Immature natural killer cell (primary cell): Measurements from ENCODE around the gene KCNH2. TPM values are rescaled to one million over a fixed set of nuclear protein-coding genes. Genes with fewer than 3 reads are reported as not detected.
"Not testable (repeated sequence)": the region's sequence is repeated elsewhere in the genome, so short reads cannot be mapped to it uniquely, and the experiment has no call there.

Source experiments
- DNase-seq, 3 donors: peaks; one replicate each; pipeline ENCODE4 v3.0.0; 2022; ENCODE audit warnings: mixed read lengths in 1 of 3
- H3K27ac Mint-ChIP-seq, 6 donors: one replicate each; pipeline ENCODE4 v1.8.0; 2020; ENCODE audit warnings: mixed read lengths in 6 of 6, mild to moderate bottlenecking in 5 of 6, inconsistent platforms in 4 of 6, moderate library complexity in 3 of 6
- H3K27me3 Mint-ChIP-seq, 3 donors: one replicate each; pipeline ENCODE4 v1.8.0; 2020 to 2021; ENCODE audit warnings: low read depth in 3 of 3, mild to moderate bottlenecking in 3 of 3, mixed read lengths in 3 of 3, moderate library complexity in 3 of 3, inconsistent platforms in 1 of 3
- H3K36me3 Mint-ChIP-seq, 3 donors: one replicate each; pipeline ENCODE4 v1.8.0; 2020; ENCODE audit warnings: mixed read lengths in 3 of 3, inconsistent platforms in 2 of 3, mild to moderate bottlenecking in 2 of 3
- H3K4me1 Mint-ChIP-seq, 2 donors: one replicate each; pipeline ENCODE4 v1.8.0; 2020; ENCODE audit warnings: inconsistent platforms in 2 of 2, mild to moderate bottlenecking in 2 of 2, mixed read lengths in 2 of 2, moderate library complexity in 1 of 2
- H3K4me3 Mint-ChIP-seq, 5 donors: one replicate each; pipeline ENCODE4 v1.8.0; 2020; ENCODE audit warnings: mild to moderate bottlenecking in 5 of 5, mixed read lengths in 5 of 5, inconsistent platforms in 3 of 5, moderate library complexity in 3 of 5
- H3K9me3 Mint-ChIP-seq, 6 donors: one replicate each; pipeline ENCODE4 v1.8.0; 2020; ENCODE audit warnings: mild to moderate bottlenecking in 6 of 6, mixed read lengths in 6 of 6, inconsistent platforms in 4 of 6, moderate library complexity in 3 of 6
- polyA plus RNA-seq, 3 donors: library from polyadenylated mRNA; unstranded; fragments of 300-500 nt; fragmentation: Illumina TruSeq; gene quantifications; one replicate each; pipeline ENCODE4 v1.2.3, GENCODE V29; 2021

The KCNH2 gene
- polyA plus RNA-seq, 3 donors from 2014 or later: not detected

- no peak for DNase-seq
- peaks cover 0 to 2% (median 0%) of the 10 kb centered on the region in 6 donors for H3K9me3 Mint-ChIP-seq
- peak overlapping the region in 5 of 6 donors; percentile 39 to 86 (median 82) for H3K27ac Mint-ChIP-seq
- H3K4me3 Mint-ChIP-seq: peak overlapping the region; percentile 71 to 85 (median 84)
- peaks cover 30 to 36% (median 33%) of the 10 kb centered on the region in 3 donors for H3K27me3 Mint-ChIP-seq
- peaks cover 49 to 54% of the 10 kb centered on the region in 2 donors for H3K4me1 Mint-ChIP-seq
- H3K36me3 Mint-ChIP-seq: no peaks in the 10 kb centered on the region
Observed at GRCh38 chr7:151017370-151017952, 39.3 kb upstream of the KCNH2 start.

GRCh38 chr7:151016942-151017341, 38.8 kb upstream of the KCNH2 start:
- Mint-ChIP-seq H3K4me1 (peaks cover 54 to 60% of the 10 kb centered on the region in 2 donors), H3K27ac (peak overlapping the region in 5 of 6 donors; percentile 11 to 96 (median 53)), H3K36me3 (no peaks in the 10 kb centered on the region), H3K9me3 (peaks cover 0 to 2% (median 0%) of the 10 kb centered on the region in 6 donors), H3K27me3 (peaks cover 30 to 38% (median 34%) of the 10 kb centered on the region in 3 donors), H3K4me3 (peak overlapping the region in 1 of 5 donors; percentile 84)
- no peak for DNase-seq

GRCh38 chr7:151016505-151016904, 38.4 kb upstream of the KCNH2 start:
- Mint-ChIP-seq H3K36me3 (no peaks in the 10 kb centered on the region), H3K27me3 (peaks cover 30 to 39% (median 33%) of the 10 kb centered on the region in 3 donors), H3K9me3 (peaks cover 0 to 2% (median 0%) of the 10 kb centered on the region in 6 donors), H3K27ac (peak overlapping the region in 4 of 6 donors; percentile 63 to 96 (median 76)), H3K4me3 (no peak overlapping the region), H3K4me1 (peaks cover 58 to 64% of the 10 kb centered on the region in 2 donors)
- DNase-seq: no peak

GRCh38 chr7:151015967-151016366, 37.8 kb upstream of the KCNH2 start:
- H3K27me3 Mint-ChIP-seq: peaks cover 30 to 42% (median 33%) of the 10 kb centered on the region in 3 donors
- no peak for DNase-seq
- no peaks in the 10 kb centered on the region for H3K36me3 Mint-ChIP-seq
- H3K4me3 Mint-ChIP-seq: no peak overlapping the region
- peaks cover 0 to 2% (median 0%) of the 10 kb centered on the region in 6 donors for H3K9me3 Mint-ChIP-seq
- peak overlapping the region in 4 of 6 donors; percentile 63 to 99 (median 84) for H3K27ac Mint-ChIP-seq
- peaks cover 62 to 69% of the 10 kb centered on the region in 2 donors for H3K4me1 Mint-ChIP-seq

GRCh38 chr7:151014950-151015349, 36.8 kb upstream of the KCNH2 start:
- H3K27me3 Mint-ChIP-seq: peaks cover 30 to 43% (median 36%) of the 10 kb centered on the region in 3 donors
- H3K36me3 Mint-ChIP-seq: no peaks in the 10 kb centered on the region
- peak overlapping the region in 5 of 6 donors; percentile 77 to 99 (median 96) for H3K27ac Mint-ChIP-seq
- DNase-seq: no peak
- peaks cover 72 to 79% of the 10 kb centered on the region in 2 donors for H3K4me1 Mint-ChIP-seq
- H3K9me3 Mint-ChIP-seq: peaks cover 0 to 2% (median 0%) of the 10 kb centered on the region in 6 donors
- H3K4me3 Mint-ChIP-seq: peak overlapping the region; percentile 62 to 92 (median 86)

GRCh38 chr7:151013733-151014497, 35.8 kb upstream of the KCNH2 start:
- peaks cover 24 to 39% (median 33%) of the 10 kb centered on the region in 3 donors for H3K27me3 Mint-ChIP-seq
- peak overlapping the region; percentile 86 to 92 (median 88) for H3K4me3 Mint-ChIP-seq
- DNase-seq: peak; percentile 94 to 96 (median 94)
- peaks cover 0 to 2% (median 0%) of the 10 kb centered on the region in 6 donors for H3K9me3 Mint-ChIP-seq
- H3K4me1 Mint-ChIP-seq: peaks cover 71 to 74% of the 10 kb centered on the region in 2 donors
- H3K27ac Mint-ChIP-seq: peak overlapping the region; percentile 64 to 99 (median 96)
- H3K36me3 Mint-ChIP-seq: no peaks in the 10 kb centered on the region

- Mint-ChIP-seq H3K4me3 (peak overlapping the region in 4 of 5 donors; percentile 86 to 92 (median 89)), H3K36me3 (no peaks in the 10 kb centered on the region), H3K9me3 (peaks cover 0 to 2% (median 0%) of the 10 kb centered on the region in 6 donors), H3K27ac (peak overlapping the region in 5 of 6 donors; percentile 93 to 99 (median 96)), H3K27me3 (peaks cover 24 to 38% (median 33%) of the 10 kb centered on the region in 3 donors), H3K4me1 (peaks cover 71 to 76% of the 10 kb centered on the region in 2 donors)
- no peak for DNase-seq
Observed at GRCh38 chr7:151013356-151013732, 35.2 kb upstream of the KCNH2 start.

- peaks cover 71 to 76% of the 10 kb centered on the region in 2 donors for H3K4me1 Mint-ChIP-seq
- H3K36me3 Mint-ChIP-seq: no peaks in the 10 kb centered on the region
- peaks cover 24 to 36% (median 32%) of the 10 kb centered on the region in 3 donors for H3K27me3 Mint-ChIP-seq
- DNase-seq: peak in 1 of 3 donors; percentile 39
- peak overlapping the region; percentile 58 to 88 (median 68) for H3K4me3 Mint-ChIP-seq
- peaks cover 0 to 2% (median 0%) of the 10 kb centered on the region in 6 donors for H3K9me3 Mint-ChIP-seq
- H3K27ac Mint-ChIP-seq: peak overlapping the region; percentile 72 to 98 (median 95)
Observed at GRCh38 chr7:151012911-151013347, 34.8 kb upstream of the KCNH2 start.

GRCh38 chr7:151012031-151012692, 34.0 kb upstream of the KCNH2 start:
- peaks cover 0 to 2% (median 0%) of the 10 kb centered on the region in 6 donors for H3K9me3 Mint-ChIP-seq
- H3K36me3 Mint-ChIP-seq: no peaks in the 10 kb centered on the region
- peaks cover 71 to 76% of the 10 kb centered on the region in 2 donors for H3K4me1 Mint-ChIP-seq
- no peak for DNase-seq
- H3K27me3 Mint-ChIP-seq: peaks cover 22 to 36% (median 30%) of the 10 kb centered on the region in 3 donors
- H3K27ac Mint-ChIP-seq: peak overlapping the region; percentile 72 to 98 (median 95)
- H3K4me3 Mint-ChIP-seq: peak overlapping the region; percentile 43 to 76 (median 68)

- not testable (repeated sequence) for H3K9me3 Mint-ChIP-seq, DNase-seq, H3K36me3 Mint-ChIP-seq
- peaks cover 73 to 80% of the 10 kb centered on the region in 2 donors for H3K4me1 Mint-ChIP-seq
- H3K4me3 Mint-ChIP-seq: peak overlapping the region; percentile 43 to 75 (median 57)
- H3K27me3 Mint-ChIP-seq: peaks cover 22 to 36% (median 30%) of the 10 kb centered on the region in 3 donors
- peak overlapping the region; percentile 72 to 98 (median 95) for H3K27ac Mint-ChIP-seq
Observed at GRCh38 chr7:151011616-151012015, 33.5 kb upstream of the KCNH2 start.

GRCh38 chr7:151011097-151011409, 32.9 kb upstream of the KCNH2 start:
- H3K27ac Mint-ChIP-seq: peak overlapping the region; percentile 93 to 98 (median 96)
- DNase-seq: no peak
- H3K9me3 Mint-ChIP-seq: peaks cover 0 to 2% (median 0%) of the 10 kb centered on the region in 6 donors
- peaks cover 78 to 82% of the 10 kb centered on the region in 2 donors for H3K4me1 Mint-ChIP-seq
- no peaks in the 10 kb centered on the region for H3K36me3 Mint-ChIP-seq
- peaks cover 18 to 36% (median 28%) of the 10 kb centered on the region in 3 donors for H3K27me3 Mint-ChIP-seq
- H3K4me3 Mint-ChIP-seq: peak overlapping the region; percentile 70 to 82 (median 79)

- Mint-ChIP-seq H3K27ac (peak overlapping the region; percentile 93 to 98 (median 96)), H3K36me3 (no peaks in the 10 kb centered on the region), H3K4me1 (peaks cover 77 to 84% of the 10 kb centered on the region in 2 donors), H3K9me3 (peaks cover 0 to 2% (median 0%) of the 10 kb centered on the region in 6 donors), H3K4me3 (peak overlapping the region; percentile 70 to 82 (median 79)), H3K27me3 (peaks cover 18 to 34% (median 27%) of the 10 kb centered on the region in 3 donors)
- DNase-seq: peak; percentile 76 to 79 (median 76)
Observed at GRCh38 chr7:151010307-151011096, 32.4 kb upstream of the KCNH2 start.

GRCh38 chr7:151010037-151010306, 31.9 kb upstream of the KCNH2 start:
- Mint-ChIP-seq H3K27me3 (peaks cover 13 to 29% (median 29%) of the 10 kb centered on the region in 3 donors), H3K27ac (peak overlapping the region; percentile 93 to 98 (median 96)), H3K9me3 (peaks cover 0 to 2% (median 0%) of the 10 kb centered on the region in 6 donors), H3K4me3 (peak overlapping the region in 2 of 5 donors; percentile 70 to 80), H3K4me1 (peaks cover 72 to 79% of the 10 kb centered on the region in 2 donors), H3K36me3 (no peaks in the 10 kb centered on the region)
- no peak for DNase-seq
